HepG2 (cell line): Measurements from ENCODE around the gene IPO9. TPM values are rescaled to one million over a fixed set of nuclear protein-coding genes. Genes with fewer than 3 reads are reported as not detected.

Experiments
- ATAC-seq: fragments of 200-7000 bp; cut with Tn5 transposase; 3 replicates; pipeline ENCODE4 v1.9.1; 2020; ENCODE audit warnings: mild to moderate bottlenecking, moderate library complexity
- BruUV-seq: library from RNA; stranded (reverse); fragments of 400-500 nt; replicated peaks from 2 replicates; lab custom pipeline; 2021; lab: Mats Ljungman, UMichigan
- CTCF ChIA-PET: fragments of 300-600 bp; formaldehyde crosslinking; extraction: SDS; loops from one replicate; lab custom pipeline; 2021; ENCODE audit warnings: low total read pairs, inconsistent platforms, low intra/inter-chr PET ratio; lab: Yijun Ruan, JAX
- POLR2A ChIA-PET: fragments of 350-600 bp; sonication (Branson Sonifier 250); formaldehyde crosslinking; loops from one replicate; lab custom pipeline; 2020; ENCODE audit warnings: antibody characterized with exemption, inconsistent platforms; lab: Yijun Ruan, JAX
- DNase-seq: peaks from one replicate; pipeline ENCODE4 v3.0.0-alpha.2; 2015; ENCODE audit warnings: low spot score
- FAIRE-seq: peaks from 3 replicates; lab custom pipeline; 2011; peaks lifted over from hg19 to GRCh38; lab: Jason Lieb, UNC
- H2AFZ ChIP-seq: one replicate; pipeline ENCODE4 v1.6.1; 2011; ENCODE audit warnings: low read length, inconsistent platforms
- H3K27ac ChIP-seq: fragments of 300-600 bp; 3 replicates; pipeline ENCODE4 v1.8.0; 2011; ENCODE audit warnings: mixed run types, mild to moderate bottlenecking, mixed read lengths, low read length, inconsistent platforms; ENCODE audit not compliant: insufficient read depth; ENCODE audit errors: extremely low read length
- H3K27me3 ChIP-seq, 2 experiments: fragments of 200-600 bp in 1 of 2; 2 replicates in 1 of 2; 3 replicates in 1 of 2; pipeline versions ENCODE4 v1.6.0 to v1.8.0; 2011; ENCODE audit warnings: low read length in 2 of 2, mild to moderate bottlenecking in 2 of 2, moderate library complexity in 2 of 2, inconsistent platforms in 1 of 2; ENCODE audit not compliant: insufficient read depth in 2 of 2, control insufficient read depth in 1 of 2
- H3K36me3 ChIP-seq, 2 experiments: fragments of 200-600 bp in 1 of 2; replicated peaks in 1 of 2; 2 replicates in 1 of 2; 3 replicates in 1 of 2; pipeline versions ENCODE4 v1.5.1 to v1.8.0; 2011; ENCODE audit warnings: low read length in 2 of 2, inconsistent platforms in 1 of 2; ENCODE audit not compliant: insufficient read depth in 2 of 2, control insufficient read depth in 1 of 2
- H3K4me1 ChIP-seq: 2 replicates; pipeline ENCODE4 v1.5.1; 2012; ENCODE audit warnings: low read length, inconsistent platforms; ENCODE audit not compliant: insufficient read depth
- H3K4me2 ChIP-seq: 2 replicates; pipeline ENCODE4 v1.6.0; 2011; ENCODE audit warnings: low read depth, low read length, inconsistent platforms
- H3K4me3 ChIP-seq, 3 experiments: fragments of 200-600 bp in 1 of 3; sonication (generic), shearing (Covaris generic) in 1 of 3; replicated peaks in 1 of 3; 2 replicates each; pipeline ENCODE4 v1.5.1; 2011 to 2016; ENCODE audit warnings: low read length in 3 of 3, inconsistent platforms in 2 of 3, low read depth in 2 of 3, mild to moderate bottlenecking in 2 of 3, control low read depth in 1 of 3, mixed read lengths in 1 of 3; ENCODE audit not compliant: insufficient read depth in 1 of 3
- H3K79me2 ChIP-seq: one replicate; pipeline ENCODE4 v1.6.1; 2011; ENCODE audit warnings: low read length, inconsistent platforms; ENCODE audit not compliant: insufficient read depth
- H3K9ac ChIP-seq: 2 replicates; pipeline ENCODE4 v1.6.0; 2011; ENCODE audit warnings: mild to moderate bottlenecking, low read depth, low read length, inconsistent platforms; ENCODE audit not compliant: insufficient read depth
- H3K9me3 ChIP-seq: 2 replicates; pipeline ENCODE4 v1.5.1; 2012; ENCODE audit warnings: mild to moderate bottlenecking, low read length
- H4K20me1 ChIP-seq: 2 replicates; pipeline ENCODE4 v1.6.0; 2011; ENCODE audit warnings: inconsistent platforms, mild to moderate bottlenecking, low read length, moderate library complexity; ENCODE audit not compliant: insufficient read depth
- FLYWCH1 ChIP-seq: sonication (generic); formaldehyde crosslinking; IDR thresholded peaks from 2 replicates; pipeline ENCODE4 v1.8.1; 2023; ENCODE audit warnings: mild to moderate bottlenecking, missing genetic modification reagents
- FOXO4 ChIP-seq: sonication (generic); formaldehyde crosslinking; conservative IDR thresholded peaks from 2 replicates; pipeline ENCODE4 v1.8.1; 2023; ENCODE audit warnings: missing genetic modification reagents
- JDP2 ChIP-seq: sonication (generic); formaldehyde crosslinking; IDR thresholded peaks from 2 replicates; pipeline ENCODE4 v1.8.1; 2022; ENCODE audit warnings: missing genetic modification reagents, borderline replicate concordance
- MED13 ChIP-seq: sonication (generic); formaldehyde crosslinking; IDR thresholded peaks from 2 replicates; pipeline ENCODE4 v1.5.0; 2020; ENCODE audit warnings: missing genetic modification reagents
- NBN ChIP-seq: fragments of 450-650 bp; conservative IDR thresholded peaks from 2 replicates; pipeline ENCODE4 v1.6.1; 2017
- PTBP1 ChIP-seq: fragments of 200-400 bp; formaldehyde crosslinking; IDR thresholded peaks from 2 replicates; pipeline ENCODE4 v1.6.1; 2018; ENCODE audit warnings: low read length, low read depth; ENCODE audit not compliant: poor library complexity, severe bottlenecking
- REL ChIP-seq: sonication (generic); formaldehyde crosslinking; conservative IDR thresholded peaks from 2 replicates; pipeline ENCODE4 v1.8.0; 2022; ENCODE audit warnings: mild to moderate bottlenecking, missing genetic modification reagents, moderate library complexity
- SMAD1 ChIP-seq: sonication (generic); formaldehyde crosslinking; IDR thresholded peaks from 2 replicates; pipeline ENCODE4 v1.4.0; 2020; ENCODE audit warnings: missing genetic modification reagents, low read depth, mild to moderate bottlenecking, borderline replicate concordance
- TAF15 ChIP-seq: fragments of 200-400 bp; formaldehyde crosslinking; IDR thresholded peaks from one replicate; pipeline ENCODE4 v1.6.1; 2018; ENCODE audit warnings: mild to moderate bottlenecking, low read depth, low read length; ENCODE audit not compliant: poor library complexity, severe bottlenecking
- ZBTB1 ChIP-seq: sonication (generic); formaldehyde crosslinking; IDR thresholded peaks from 2 replicates; pipeline ENCODE4 v1.4.0; 2020; ENCODE audit warnings: missing genetic modification reagents, borderline replicate concordance
- ZBTB3 ChIP-seq: sonication (generic); formaldehyde crosslinking; IDR thresholded peaks from 2 replicates; pipeline ENCODE4 v1.4.0; 2020; ENCODE audit warnings: low read depth, mild to moderate bottlenecking, moderate library complexity, missing genetic modification reagents, borderline replicate concordance
- ZFP37 ChIP-seq: sonication (generic); formaldehyde crosslinking; IDR thresholded peaks from 2 replicates; pipeline ENCODE4 v1.4.0; 2020; ENCODE audit warnings: missing genetic modification reagents, borderline replicate concordance
- ZNF20 ChIP-seq: sonication (generic); formaldehyde crosslinking; IDR thresholded peaks from 2 replicates; pipeline ENCODE4 v1.4.0; 2020; ENCODE audit warnings: mild to moderate bottlenecking, moderate library complexity, missing genetic modification reagents
- ZNF230 ChIP-seq: sonication (generic); formaldehyde crosslinking; IDR thresholded peaks from 2 replicates; pipeline ENCODE4 v1.4.0; 2020; ENCODE audit warnings: mild to moderate bottlenecking, missing genetic modification reagents
- ZNF24 ChIP-seq: fragments of 450-650 bp; IDR thresholded peaks from 2 replicates; pipeline ENCODE4 v1.6.1; 2017; ENCODE audit warnings: antibody characterized with exemption, mild to moderate bottlenecking
- ZNF614 ChIP-seq: IDR thresholded peaks from 2 replicates; pipeline ENCODE4 v1.6.1; 2018; ENCODE audit warnings: missing biosample characterization, missing genetic modification reagents, inconsistent platforms, borderline replicate concordance
- ZNF780A ChIP-seq: sonication (generic); formaldehyde crosslinking; IDR thresholded peaks from 2 replicates; pipeline ENCODE4 v1.8.0; 2022; ENCODE audit warnings: mild to moderate bottlenecking, missing genetic modification reagents, moderate library complexity
- WGBS: methylation state at CpG from one replicate; pipeline ENCODE4 v1.1.6; 2017; ENCODE audit warnings: low lambda C conversion rate; 5-methylcytosine and 5-hydroxymethylcytosine counted together
- in situ Hi-C: cut with HindIII; loops from 2 replicates; pipeline ENCODE4 v1.10.0; 2017; ENCODE audit warnings: low pct_unique_long_range_greater_than_20kb; ENCODE audit not compliant: extremely low pct_ligation_motif_present
- intact Hi-C: fragments of 100-400 bp; cut with micrococcal nuclease; formaldehyde crosslinking; loops from one replicate; pipeline ENCODE4 v1.10.0; 2022; ENCODE audit not compliant: unreplicated experiment
- polyA plus RNA-seq, 8 experiments: library from polyadenylated mRNA; depleted of rRNA in 3 of 8; stranded (reverse) in 7 of 8; unstranded in 1 of 8; fragments of >200 nt; fragmentation: Illumina TruSeq in 4 of 8; extraction: Trizol in 4 of 8; gene quantifications; 2 replicates each; pipeline versions ENCODE4 v1.2.1 to v1.2.3, GENCODE V29; 2011 to 2016; ENCODE audit warnings: low read depth in 4 of 8, missing spikeins in 1 of 8, mixed read lengths in 1 of 8; ENCODE audit not compliant: insufficient read depth in 1 of 8
- total RNA-seq, 5 experiments: library from RNA; depleted of rRNA; stranded (reverse); fragments of >200 nt; fragmentation: Illumina TruSeq; extraction: Trizol; gene quantifications; 2 replicates each; pipeline ENCODE4 v1.2.3, GENCODE V29; 2016; ENCODE audit warnings: low read depth in 1 of 5
- TF ChIP-seq, protein P1 (sequence below): sonication (generic); formaldehyde crosslinking; IDR thresholded peaks from 2 replicates; pipeline ENCODE4 v1.9.0; 2022; ENCODE audit warnings: missing genetic modification reagents, mild to moderate bottlenecking, borderline replicate concordance
- TF ChIP-seq, protein P2 (sequence below): sonication (generic); formaldehyde crosslinking; IDR thresholded peaks from 2 replicates; pipeline ENCODE4 v1.4.0; 2020; ENCODE audit warnings: missing genetic modification reagents

IPO9 gene
- total and polyA plus RNA-seq, 2 of the 13 experiments (the other 11 are each of a cell fraction or from before 2014, with no cell fraction given) = 31.0 to 34.8 TPM

- TF ChIP-seq JDP2 (CRISPR knock-in tag) = no peak
- TF ChIP-seq, protein P1, sequence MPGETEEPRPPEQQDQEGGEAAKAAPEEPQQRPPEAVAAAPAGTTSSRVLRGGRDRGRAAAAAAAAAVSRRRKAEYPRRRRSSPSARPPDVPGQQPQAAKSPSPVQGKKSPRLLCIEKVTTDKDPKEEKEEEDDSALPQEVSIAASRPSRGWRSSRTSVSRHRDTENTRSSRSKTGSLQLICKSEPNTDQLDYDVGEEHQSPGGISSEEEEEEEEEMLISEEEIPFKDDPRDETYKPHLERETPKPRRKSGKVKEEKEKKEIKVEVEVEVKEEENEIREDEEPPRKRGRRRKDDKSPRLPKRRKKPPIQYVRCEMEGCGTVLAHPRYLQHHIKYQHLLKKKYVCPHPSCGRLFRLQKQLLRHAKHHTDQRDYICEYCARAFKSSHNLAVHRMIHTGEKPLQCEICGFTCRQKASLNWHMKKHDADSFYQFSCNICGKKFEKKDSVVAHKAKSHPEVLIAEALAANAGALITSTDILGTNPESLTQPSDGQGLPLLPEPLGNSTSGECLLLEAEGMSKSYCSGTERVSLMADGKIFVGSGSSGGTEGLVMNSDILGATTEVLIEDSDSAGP = no peak
- TF ChIP-seq ZNF614 = no peak
- TF ChIP-seq ZBTB1 (CRISPR knock-in tag) = no peak
- no peak for TF ChIP-seq ZNF24
- no peak for TF ChIP-seq ZNF230 (CRISPR knock-in tag)
- TF ChIP-seq TAF15 = no peak
- no peak for TF ChIP-seq FLYWCH1 (CRISPR knock-in tag)
- no peak for TF ChIP-seq ZNF780A
- TF ChIP-seq MED13 (CRISPR knock-in tag) = no peak
- TF ChIP-seq ZFP37 (CRISPR knock-in tag) = no peak
- no peak for TF ChIP-seq REL
These were observed 20.9 kb upstream of the IPO9 start (continued) for GRCh38 chr1:201807958-201808632.

DNA sequence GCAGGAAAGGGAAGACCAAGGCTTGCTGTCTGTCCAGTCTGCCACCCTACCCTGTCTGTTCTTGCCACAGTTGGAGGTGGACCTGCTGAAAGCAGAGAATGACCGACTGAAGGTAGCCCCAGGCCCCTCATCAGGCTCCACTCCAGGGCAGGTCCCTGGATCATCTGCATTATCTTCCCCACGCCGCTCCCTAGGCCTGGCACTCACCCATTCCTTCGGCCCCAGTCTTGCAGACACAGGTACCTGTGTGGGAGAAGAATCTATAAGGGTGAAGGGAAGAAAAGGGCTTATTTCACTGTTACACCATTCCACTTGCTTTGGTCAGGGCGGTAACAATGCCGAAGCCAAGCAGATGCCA is 20.3 kb upstream of the IPO9 start:
- no peak for FAIRE-seq
- no peaks in the 10 kb centered on the region for H4K20me1 ChIP-seq
- in situ Hi-C loops (no loop called here), intact Hi-C loops (no loop called here)
- 19% methylated on average over 5 of the region's 6 CpGs for WGBS
- no peak overlapping the region for H3K9ac ChIP-seq
- H3K27me3 ChIP-seq = peaks cover 4 to 31% of the 10 kb centered on the region in 2 experiments; a peak in 4 of 5 replicates
- H3K4me1 ChIP-seq = no peaks in the 10 kb centered on the region
- no peak overlapping the region for H2AFZ ChIP-seq
- no peak overlapping the region for H3K4me2 ChIP-seq
- no peaks in the 10 kb centered on the region for H3K36me3 ChIP-seq
- POLR2A ChIA-PET = no interaction called here
- no peak for ATAC-seq
- H3K79me2 ChIP-seq = no peaks in the 10 kb centered on the region
- CTCF ChIA-PET = no interaction called here
- DNase-seq = no peak
- no peak overlapping the region for H3K27ac ChIP-seq
- H3K4me3 ChIP-seq = no peak overlapping the region
- H3K9me3 ChIP-seq = no peaks in the 10 kb centered on the region
- BruUV-seq = no TSS peak
- TF ChIP-seq, protein P2, sequence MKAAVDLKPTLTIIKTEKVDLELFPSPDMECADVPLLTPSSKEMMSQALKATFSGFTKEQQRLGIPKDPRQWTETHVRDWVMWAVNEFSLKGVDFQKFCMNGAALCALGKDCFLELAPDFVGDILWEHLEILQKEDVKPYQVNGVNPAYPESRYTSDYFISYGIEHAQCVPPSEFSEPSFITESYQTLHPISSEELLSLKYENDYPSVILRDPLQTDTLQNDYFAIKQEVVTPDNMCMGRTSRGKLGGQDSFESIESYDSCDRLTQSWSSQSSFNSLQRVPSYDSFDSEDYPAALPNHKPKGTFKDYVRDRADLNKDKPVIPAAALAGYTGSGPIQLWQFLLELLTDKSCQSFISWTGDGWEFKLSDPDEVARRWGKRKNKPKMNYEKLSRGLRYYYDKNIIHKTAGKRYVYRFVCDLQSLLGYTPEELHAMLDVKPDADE (CRISPR knock-in tag) = no peak
- TF ChIP-seq PTBP1 (no peak), FOXO4 (CRISPR knock-in tag) (no peak), NBN (no peak), ZBTB3 (CRISPR knock-in tag) (no peak), ZNF20 (CRISPR knock-in tag) (no peak), SMAD1 (no peak)
